ENCODE results near the gene KRT35.

GRCh38 chr17:41462705-41463104 lies 18.2 kb downstream of the KRT35 start:
- no peak for TF ChIP-seq CTCF (IDR thresholded peaks at IDR 0.05; ENCODE audit: low read depth, low read length)
- TF ChIP-seq MAX (IDR thresholded peaks at IDR 0.05; ENCODE audit: low read depth, low read length): no peak
- TF ChIP-seq POLR2A (IDR thresholded peaks at IDR 0.05; ENCODE audit: extremely low read depth, insufficient read length): no peak

Measured in NB4 (cell line).